ENCODE data around the gene RSPO3. TPM values are rescaled to one million over a fixed set of nuclear protein-coding genes. Genes with fewer than 3 reads are reported as not detected.

RSPO3 gene
- total RNA-seq, 1 donor from 2014 or later: 2.6 TPM

GRCh38 chr6:127146932-127147331 lies 28.5 kb downstream of the RSPO3 start:
- H3K4me3 ChIP-seq (ENCODE audit: insufficient read depth, low read depth, low read length): no peak overlapping the region
- H3K36me3 ChIP-seq (ENCODE audit: insufficient read depth, low read length): no peaks in the 10 kb centered on the region
- TF ChIP-seq, protein P1, sequence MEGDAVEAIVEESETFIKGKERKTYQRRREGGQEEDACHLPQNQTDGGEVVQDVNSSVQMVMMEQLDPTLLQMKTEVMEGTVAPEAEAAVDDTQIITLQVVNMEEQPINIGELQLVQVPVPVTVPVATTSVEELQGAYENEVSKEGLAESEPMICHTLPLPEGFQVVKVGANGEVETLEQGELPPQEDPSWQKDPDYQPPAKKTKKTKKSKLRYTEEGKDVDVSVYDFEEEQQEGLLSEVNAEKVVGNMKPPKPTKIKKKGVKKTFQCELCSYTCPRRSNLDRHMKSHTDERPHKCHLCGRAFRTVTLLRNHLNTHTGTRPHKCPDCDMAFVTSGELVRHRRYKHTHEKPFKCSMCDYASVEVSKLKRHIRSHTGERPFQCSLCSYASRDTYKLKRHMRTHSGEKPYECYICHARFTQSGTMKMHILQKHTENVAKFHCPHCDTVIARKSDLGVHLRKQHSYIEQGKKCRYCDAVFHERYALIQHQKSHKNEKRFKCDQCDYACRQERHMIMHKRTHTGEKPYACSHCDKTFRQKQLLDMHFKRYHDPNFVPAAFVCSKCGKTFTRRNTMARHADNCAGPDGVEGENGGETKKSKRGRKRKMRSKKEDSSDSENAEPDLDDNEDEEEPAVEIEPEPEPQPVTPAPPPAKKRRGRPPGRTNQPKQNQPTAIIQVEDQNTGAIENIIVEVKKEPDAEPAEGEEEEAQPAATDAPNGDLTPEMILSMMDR (IDR thresholded peaks at IDR 0.05; ENCODE audit: insufficient read depth, low read depth, low read length): no peak
- TF ChIP-seq EZH2 (IDR thresholded peaks at IDR 0.05; ENCODE audit: insufficient read depth, low read length): no peak
- Mint-ChIP-seq H3K9me3 (ENCODE audit: unreplicated experiment) (no peaks in the 10 kb centered on the region), H3K36me3 (ENCODE audit: low read depth, unreplicated experiment) (no peaks in the 10 kb centered on the region), H3K4me1 (ENCODE audit: low read depth, unreplicated experiment) (peaks cover 35% of the 10 kb centered on the region), H3K4me3 (ENCODE audit: unreplicated experiment) (peak overlapping the region; percentile 60), H3K27ac (ENCODE audit: unreplicated experiment) (peak overlapping the region; percentile 89), H3K27me3 (ENCODE audit: low read depth, unreplicated experiment) (no peaks in the 10 kb centered on the region)
- no peak overlapping the region for H3K27ac ChIP-seq (ENCODE audit: low read depth, low read length)
- H3K4me2 ChIP-seq (ENCODE audit: low read length): peak overlapping the region; percentile 74
- H3K79me2 ChIP-seq (ENCODE audit: insufficient read depth, low read length): no peaks in the 10 kb centered on the region
- no peaks in the 10 kb centered on the region for H3K9me3 ChIP-seq (ENCODE audit: insufficient read depth, low read depth, low read length)
- no peak overlapping the region for H3K9ac ChIP-seq (ENCODE audit: low read length)
- H3K4me1 ChIP-seq (ENCODE audit: insufficient read depth, low read length): peaks cover 12% of the 10 kb centered on the region
- DNase-seq (ENCODE audit: low read depth): peak; percentile 98
- H3K27me3 ChIP-seq (ENCODE audit: insufficient read depth, low read length): peaks cover 24% of the 10 kb centered on the region
- no peak overlapping the region for H2AFZ ChIP-seq (ENCODE audit: low read depth, low read length)
- peak; percentile 88 for FAIRE-seq
- no peaks in the 10 kb centered on the region for H4K20me1 ChIP-seq (ENCODE audit: insufficient read depth, low read length)

GRCh38 chr6:127147534-127147933 lies 29.1 kb downstream of the RSPO3 start:
- H3K9me3 ChIP-seq (ENCODE audit: insufficient read depth, low read depth, low read length): no peaks in the 10 kb centered on the region
- no peak overlapping the region for H3K27ac ChIP-seq (ENCODE audit: low read depth, low read length)
- H3K4me1 Mint-ChIP-seq (ENCODE audit: low read depth, unreplicated experiment): peaks cover 35% of the 10 kb centered on the region
- TF ChIP-seq EZH2 (IDR thresholded peaks at IDR 0.05; ENCODE audit: insufficient read depth, low read length): no peak
- TF ChIP-seq, protein P1 (IDR thresholded peaks at IDR 0.05; ENCODE audit: insufficient read depth, low read depth, low read length): no peak
- H3K4me3 ChIP-seq (ENCODE audit: insufficient read depth, low read depth, low read length): no peak overlapping the region
- H3K27ac Mint-ChIP-seq (ENCODE audit: unreplicated experiment): peak overlapping the region; percentile 89
- FAIRE-seq: no peak
- H3K4me2 ChIP-seq (ENCODE audit: low read length): peak overlapping the region; percentile 74
- H3K27me3 ChIP-seq (ENCODE audit: insufficient read depth, low read length): peaks cover 30% of the 10 kb centered on the region
- H3K36me3 ChIP-seq (ENCODE audit: insufficient read depth, low read length): no peaks in the 10 kb centered on the region
- no peaks in the 10 kb centered on the region for H4K20me1 ChIP-seq (ENCODE audit: insufficient read depth, low read length)
- H3K9me3 Mint-ChIP-seq (ENCODE audit: unreplicated experiment): no peaks in the 10 kb centered on the region
- no peak overlapping the region for H3K9ac ChIP-seq (ENCODE audit: low read length)
- no peak overlapping the region for H3K4me3 Mint-ChIP-seq (ENCODE audit: unreplicated experiment)
- H2AFZ ChIP-seq (ENCODE audit: low read depth, low read length): no peak overlapping the region
- peaks cover 4% of the 10 kb centered on the region for H3K27me3 Mint-ChIP-seq (ENCODE audit: low read depth, unreplicated experiment)
- DNase-seq (ENCODE audit: low read depth): no peak
- H3K79me2 ChIP-seq (ENCODE audit: insufficient read depth, low read length): no peaks in the 10 kb centered on the region
- H3K36me3 Mint-ChIP-seq (ENCODE audit: low read depth, unreplicated experiment): no peaks in the 10 kb centered on the region
- peaks cover 12% of the 10 kb centered on the region for H3K4me1 ChIP-seq (ENCODE audit: insufficient read depth, low read length)

DNA sequence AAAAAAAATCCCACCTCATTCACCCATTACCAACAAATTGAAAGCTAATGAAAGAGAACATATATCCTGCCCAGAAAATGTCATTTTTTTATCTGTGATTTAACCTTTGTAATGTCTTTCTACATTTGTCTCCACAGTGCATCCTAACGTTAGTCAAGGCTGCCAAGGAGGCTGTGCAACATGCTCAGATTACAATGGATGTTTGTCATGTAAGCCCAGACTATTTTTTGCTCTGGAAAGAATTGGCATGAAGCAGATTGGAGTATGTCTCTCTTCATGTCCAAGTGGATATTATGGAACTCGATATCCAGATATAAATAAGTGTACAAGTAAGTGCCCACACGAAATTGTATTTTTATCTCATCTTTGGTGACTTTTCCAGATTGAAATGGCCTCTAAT lies 30.0 kb downstream of the RSPO3 start:
- Histone ChIP-seq H2AFZ (ENCODE audit: low read depth, low read length) (no peak overlapping the region), H3K4me3 (ENCODE audit: insufficient read depth, low read depth, low read length) (no peak overlapping the region), H3K36me3 (ENCODE audit: insufficient read depth, low read length) (no peaks in the 10 kb centered on the region), H4K20me1 (ENCODE audit: insufficient read depth, low read length) (no peaks in the 10 kb centered on the region), H3K4me2 (ENCODE audit: low read length) (no peak overlapping the region), H3K27ac (ENCODE audit: low read depth, low read length) (no peak overlapping the region), H3K9me3 (ENCODE audit: insufficient read depth, low read depth, low read length) (no peaks in the 10 kb centered on the region), H3K27me3 (ENCODE audit: insufficient read depth, low read length) (peaks cover 36% of the 10 kb centered on the region), H3K79me2 (ENCODE audit: insufficient read depth, low read length) (no peaks in the 10 kb centered on the region), H3K9ac (ENCODE audit: low read length) (no peak overlapping the region), H3K4me1 (ENCODE audit: insufficient read depth, low read length) (peaks cover 12% of the 10 kb centered on the region)
- no peaks in the 10 kb centered on the region for H3K9me3 Mint-ChIP-seq (ENCODE audit: unreplicated experiment)
- TF ChIP-seq, protein P1 (IDR thresholded peaks at IDR 0.05; ENCODE audit: insufficient read depth, low read depth, low read length): no peak
- TF ChIP-seq EZH2 (IDR thresholded peaks at IDR 0.05; ENCODE audit: insufficient read depth, low read length): no peak
- no peak overlapping the region for H3K4me3 Mint-ChIP-seq (ENCODE audit: unreplicated experiment)
- no peaks in the 10 kb centered on the region for H3K36me3 Mint-ChIP-seq (ENCODE audit: low read depth, unreplicated experiment)
- DNase-seq (ENCODE audit: low read depth) (peak; percentile 19), FAIRE-seq (no peak)
- no peak overlapping the region for H3K27ac Mint-ChIP-seq (ENCODE audit: unreplicated experiment)
- peaks cover 35% of the 10 kb centered on the region for H3K4me1 Mint-ChIP-seq (ENCODE audit: low read depth, unreplicated experiment)
- H3K27me3 Mint-ChIP-seq (ENCODE audit: low read depth, unreplicated experiment): peaks cover 9% of the 10 kb centered on the region
